HEK293 (cell line): ENCODE results near the gene HARBI1.

Experiments
- CTCF ChIP-seq: fragments of 450-650 bp; formaldehyde crosslinking; IDR thresholded peaks from 2 replicates; pipeline ENCODE4 v1.5.1; 2016; ENCODE audit warnings: missing biosample characterization, missing genetic modification characterization
- PBX3 ChIP-seq: sonication (generic); formaldehyde crosslinking; IDR thresholded peaks from 2 replicates; pipeline ENCODE4 v1.8.1; 2022; ENCODE audit warnings: mild to moderate bottlenecking, moderate library complexity, missing genetic modification reagents
- ZNF530 ChIP-seq: fragments of 450-650 bp; formaldehyde crosslinking; IDR thresholded peaks from 2 replicates; pipeline ENCODE4 v1.5.1; 2016; ENCODE audit warnings: low read depth, missing biosample characterization, missing genetic modification characterization
- ZNF785 ChIP-seq: fragments of 450-650 bp; formaldehyde crosslinking; IDR thresholded peaks from 2 replicates; pipeline ENCODE4 v1.5.1; 2016; ENCODE audit warnings: missing biosample characterization, missing genetic modification characterization
- TF ChIP-seq, protein P1 (sequence below): fragments of 450-650 bp; formaldehyde crosslinking; conservative IDR thresholded peaks from 2 replicates; pipeline ENCODE4 v1.5.1; 2016; ENCODE audit warnings: low read depth, missing biosample characterization, missing genetic modification characterization

GRCh38 chr11:46641639-46642038 lies 24.6 kb upstream of the HARBI1 start:
- TF ChIP-seq CTCF (tag by site-specific recombination), result no peak
- no peak for TF ChIP-seq ZNF785
- TF ChIP-seq ZNF530, result no peak
- TF ChIP-seq, protein P1, sequence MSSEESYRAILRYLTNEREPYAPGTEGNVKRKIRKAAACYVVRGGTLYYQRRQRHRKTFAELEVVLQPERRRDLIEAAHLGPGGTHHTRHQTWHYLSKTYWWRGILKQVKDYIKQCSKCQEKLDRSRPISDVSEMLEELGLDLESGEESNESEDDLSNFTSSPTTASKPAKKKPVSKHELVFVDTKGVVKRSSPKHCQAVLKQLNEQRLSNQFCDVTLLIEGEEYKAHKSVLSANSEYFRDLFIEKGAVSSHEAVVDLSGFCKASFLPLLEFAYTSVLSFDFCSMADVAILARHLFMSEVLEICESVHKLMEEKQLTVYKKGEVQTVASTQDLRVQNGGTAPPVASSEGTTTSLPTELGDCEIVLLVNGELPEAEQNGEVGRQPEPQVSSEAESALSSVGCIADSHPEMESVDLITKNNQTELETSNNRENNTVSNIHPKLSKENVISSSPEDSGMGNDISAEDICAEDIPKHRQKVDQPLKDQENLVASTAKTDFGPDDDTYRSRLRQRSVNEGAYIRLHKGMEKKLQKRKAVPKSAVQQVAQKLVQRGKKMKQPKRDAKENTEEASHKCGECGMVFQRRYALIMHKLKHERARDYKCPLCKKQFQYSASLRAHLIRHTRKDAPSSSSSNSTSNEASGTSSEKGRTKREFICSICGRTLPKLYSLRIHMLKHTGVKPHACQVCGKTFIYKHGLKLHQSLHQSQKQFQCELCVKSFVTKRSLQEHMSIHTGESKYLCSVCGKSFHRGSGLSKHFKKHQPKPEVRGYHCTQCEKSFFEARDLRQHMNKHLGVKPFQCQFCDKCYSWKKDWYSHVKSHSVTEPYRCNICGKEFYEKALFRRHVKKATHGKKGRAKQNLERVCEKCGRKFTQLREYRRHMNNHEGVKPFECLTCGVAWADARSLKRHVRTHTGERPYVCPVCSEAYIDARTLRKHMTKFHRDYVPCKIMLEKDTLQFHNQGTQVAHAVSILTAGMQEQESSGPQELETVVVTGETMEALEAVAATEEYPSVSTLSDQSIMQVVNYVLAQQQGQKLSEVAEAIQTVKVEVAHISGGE, result no peak
- TF ChIP-seq PBX3 (CRISPR knock-in tag), result no peak
